HS-5 (cell line): ENCODE data around the gene TTC17.
"Not testable (repeated sequence)": the region's sequence is repeated elsewhere in the genome, so short reads cannot be mapped to it uniquely, and the experiment has no call there.

ENCODE experiments used
- DNase-seq: peaks from one replicate; pipeline ENCODE4 v3.0.0-alpha.2; 2012; ENCODE audit warnings: low read depth

Gene TTC17

GRCh38 chr11:43467958-43468357, 109.2 kb downstream of the TTC17 start:
- DNase-seq: no peak

- not testable (repeated sequence) for DNase-seq
Measured at GRCh38 chr11:43477491-43477890, 118.8 kb downstream of the TTC17 start.

- peak; percentile 9 for DNase-seq
Measured at GRCh38 chr11:43486141-43486540, 127.4 kb downstream of the TTC17 start.

- no peak for DNase-seq
Measured at GRCh38 chr11:43489869-43490465, 131.2 kb downstream of the TTC17 start.

GRCh38 chr11:43492701-43493100, 134.0 kb downstream of the TTC17 start:
- no peak for DNase-seq

GRCh38 chr11:43493431-43493830, 134.7 kb downstream of the TTC17 start:
- no peak for DNase-seq

GRCh38 chr11:43497144-43497543, 138.4 kb downstream of the TTC17 start:
- no peak for DNase-seq

GRCh38 chr11:43498561-43498960, 139.8 kb downstream of the TTC17 start:
- DNase-seq: no peak

- DNase-seq: no peak
Measured at GRCh38 chr11:43503417-43503816, 144.7 kb downstream of the TTC17 start.

GRCh38 chr11:43504316-43504950, 145.7 kb downstream of the TTC17 start:
- no peak for DNase-seq

GRCh38 chr11:43505171-43505570, 146.5 kb downstream of the TTC17 start:
- DNase-seq: no peak

GRCh38 chr11:43507171-43507570, 148.5 kb downstream of the TTC17 start:
- no peak for DNase-seq

- DNase-seq: peak; percentile 79
Measured at GRCh38 chr11:43508511-43508918, 149.8 kb downstream of the TTC17 start.

- no peak for DNase-seq
Measured at GRCh38 chr11:43511959-43512358, 153.2 kb downstream of the TTC17 start.

GRCh38 chr11:43515090-43515489, 156.4 kb downstream of the TTC17 start:
- DNase-seq: no peak

GRCh38 chr11:43516316-43516850, 157.7 kb downstream of the TTC17 start:
- no peak for DNase-seq

- DNase-seq: peak; percentile 10
Measured at GRCh38 chr11:43517518-43517917, 158.8 kb downstream of the TTC17 start.

- DNase-seq: no peak
Measured at GRCh38 chr11:43518408-43519160, 159.9 kb downstream of the TTC17 start.

GRCh38 chr11:43521471-43521870, 162.8 kb downstream of the TTC17 start:
- DNase-seq: no peak

GRCh38 chr11:43523632-43524031, 164.9 kb downstream of the TTC17 start:
- no peak for DNase-seq

GRCh38 chr11:43532041-43532440, 173.3 kb downstream of the TTC17 start:
- no peak for DNase-seq

- no peak for DNase-seq
Measured at GRCh38 chr11:43537833-43538615, 179.3 kb downstream of the TTC17 start.
